C4-2B (cell line): ENCODE data around the gene ARHGEF35.
"Not testable (repeated sequence)": the region's sequence is repeated elsewhere in the genome, so short reads cannot be mapped to it uniquely, and the experiment has no call there.

Experiments
- H3K27ac ChIP-seq: fragments of 450-650 bp; 2 replicates; pipeline ENCODE4 v1.5.1; 2017
- TF ChIP-seq, protein P1 (sequence below): fragments of 450-650 bp; conservative IDR thresholded peaks from 2 replicates; pipeline ENCODE4 v1.5.1; 2017; ENCODE audit warnings: mild to moderate bottlenecking

The ARHGEF35 gene

DNA sequence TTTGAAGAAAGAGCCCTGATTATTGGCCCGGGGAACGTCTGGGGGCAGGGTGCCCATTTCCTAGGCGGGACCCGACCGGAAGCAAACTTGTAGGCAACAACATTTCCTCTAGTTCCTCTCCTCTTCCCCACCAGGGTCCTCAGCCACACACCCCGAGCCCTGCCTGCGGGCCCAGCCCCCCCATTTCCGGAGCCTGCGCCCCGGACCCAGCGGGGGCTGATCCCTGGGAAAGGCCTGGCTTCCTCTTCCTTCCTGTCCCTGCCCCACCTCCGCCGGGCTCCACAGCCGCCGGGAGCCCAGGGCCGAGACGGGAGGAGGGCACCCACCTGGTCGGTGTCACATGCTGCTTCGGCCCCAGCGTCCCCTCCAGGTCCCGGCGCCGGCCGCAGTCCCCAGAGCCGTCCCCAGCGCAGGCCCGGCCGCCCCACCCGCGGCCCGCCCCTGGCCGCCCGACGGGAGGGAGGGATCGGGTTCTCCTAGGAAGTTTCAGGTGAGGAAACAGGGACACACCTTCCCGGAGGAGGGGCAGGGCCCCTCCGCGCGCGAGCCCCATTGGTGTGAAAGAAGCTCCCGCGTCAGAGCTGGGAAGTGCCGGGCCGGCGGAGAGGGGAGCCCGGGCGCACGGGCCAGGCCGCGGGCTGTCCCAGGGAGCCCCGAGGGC is at the start of gene ARHGEF35:
TSS of gene ARHGEF35 (minus strand) at position 622 of the 661 bp plus-strand sequence. CDS start 7,450 bp downstream, outside the sequence.
- not testable (repeated sequence) for H3K27ac ChIP-seq

DNA sequence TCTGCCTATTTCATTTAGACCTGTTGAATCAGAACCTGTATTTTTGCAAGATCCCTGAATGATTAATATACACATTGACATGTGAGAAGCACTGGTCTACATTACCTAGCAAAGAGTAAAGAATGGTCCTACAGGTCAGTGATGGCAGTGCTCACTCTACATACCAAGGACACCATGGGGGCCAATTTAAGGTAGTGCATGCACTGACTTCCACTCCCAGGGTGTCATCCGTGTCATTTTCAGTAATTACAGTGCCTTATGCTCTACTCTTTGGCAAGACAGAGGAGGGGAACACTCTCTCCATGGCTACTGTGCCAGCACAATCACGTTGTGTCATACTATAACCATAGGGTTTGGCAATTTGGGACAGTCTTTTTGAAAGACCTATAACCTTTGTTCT is 49.7 kb upstream of the ARHGEF35 start:
- not testable (repeated sequence) for H3K27ac ChIP-seq

DNA sequence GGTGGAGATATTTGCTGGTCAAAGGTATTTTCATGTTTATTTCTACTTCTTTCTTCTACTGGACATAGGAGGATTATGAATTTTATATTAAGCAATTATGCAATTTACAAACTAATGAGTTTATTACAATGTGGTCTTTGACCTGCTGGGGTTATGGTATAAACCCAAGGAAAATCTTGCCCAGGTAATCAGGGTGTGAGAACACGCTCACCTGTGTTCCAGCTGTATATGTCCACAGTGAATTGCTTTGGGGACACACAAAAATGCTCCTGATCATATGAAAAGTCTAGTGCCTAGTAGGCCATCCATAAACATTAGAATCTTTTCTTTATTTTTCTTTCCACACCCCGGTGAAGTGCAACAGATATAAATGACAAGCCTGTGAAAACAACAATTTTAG is 43.7 kb upstream of the ARHGEF35 start, which contains the start of gene OR2A42:
TSS of gene OR2A42 (minus strand) at position 241 of the 400 bp plus-strand sequence. CDS start 6,762 bp downstream, outside the sequence.
- H3K27ac ChIP-seq: not testable (repeated sequence)

DNA sequence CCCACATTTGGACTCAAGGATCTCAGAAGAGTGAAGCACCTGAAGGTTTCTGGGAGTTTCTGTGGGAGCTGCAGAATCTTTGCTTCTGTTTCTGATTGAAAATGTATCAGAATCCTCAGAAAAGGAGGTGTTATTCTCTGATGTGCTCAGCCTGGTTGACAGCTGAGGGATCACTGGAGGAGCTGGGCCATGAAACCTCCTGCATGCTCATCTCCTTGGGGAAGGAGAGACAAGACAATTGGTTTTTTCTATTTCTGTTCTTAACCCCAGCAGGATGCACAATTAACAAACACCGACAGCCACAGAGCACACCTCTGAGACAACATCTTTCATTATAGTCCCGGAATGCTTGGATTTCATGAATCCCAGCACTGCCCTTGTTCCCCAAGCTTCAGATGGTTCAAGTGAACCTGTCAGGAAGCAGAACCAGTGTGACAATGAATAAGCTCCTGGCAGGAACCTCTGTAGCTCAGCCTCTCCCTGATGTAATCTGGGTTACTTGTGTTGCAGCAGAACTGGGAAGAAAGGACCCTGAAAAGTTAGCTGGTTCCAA is 43.0 kb upstream of the ARHGEF35 start:
- H3K27ac ChIP-seq: not testable (repeated sequence)

DNA sequence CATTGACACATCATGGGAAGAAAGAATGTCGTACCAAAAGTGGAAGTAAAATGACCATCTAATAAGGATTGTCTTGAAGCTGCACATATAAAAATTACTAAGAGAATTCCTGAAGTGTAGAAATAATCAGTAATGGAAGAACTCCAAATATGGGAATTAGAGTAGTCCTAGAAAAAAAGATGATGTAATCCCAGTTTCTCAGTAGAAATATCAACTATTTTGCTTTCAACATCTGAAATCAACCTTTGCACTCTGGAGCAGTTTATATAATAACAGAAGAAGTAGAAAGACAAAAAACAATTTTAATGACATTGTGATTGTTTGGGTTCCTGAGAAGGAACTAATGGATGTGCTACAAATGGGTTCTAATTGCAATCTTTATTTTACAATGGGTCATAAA is 37.4 kb upstream of the ARHGEF35 start:
- H3K27ac ChIP-seq: not testable (repeated sequence)

DNA sequence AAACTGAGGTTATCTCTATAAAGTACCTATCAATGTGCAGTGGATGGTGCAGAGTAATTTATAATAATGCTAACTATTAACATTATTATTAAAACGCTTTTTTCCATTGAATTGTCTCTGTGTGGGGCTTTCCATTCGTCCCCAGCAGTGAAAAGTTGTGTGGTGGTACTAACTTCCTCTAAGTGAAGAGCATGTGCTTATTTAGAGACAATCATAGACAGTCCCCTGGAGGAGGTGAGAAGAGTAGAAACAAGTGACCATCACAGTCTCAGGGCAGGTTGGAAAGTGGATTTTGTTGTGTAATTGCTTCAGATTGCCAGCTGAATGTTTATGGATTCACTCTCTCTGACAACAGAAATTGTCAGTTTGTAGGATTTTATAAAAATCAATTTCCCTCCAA is 35.4 kb upstream of the ARHGEF35 start:
- H3K27ac ChIP-seq: not testable (repeated sequence)

DNA sequence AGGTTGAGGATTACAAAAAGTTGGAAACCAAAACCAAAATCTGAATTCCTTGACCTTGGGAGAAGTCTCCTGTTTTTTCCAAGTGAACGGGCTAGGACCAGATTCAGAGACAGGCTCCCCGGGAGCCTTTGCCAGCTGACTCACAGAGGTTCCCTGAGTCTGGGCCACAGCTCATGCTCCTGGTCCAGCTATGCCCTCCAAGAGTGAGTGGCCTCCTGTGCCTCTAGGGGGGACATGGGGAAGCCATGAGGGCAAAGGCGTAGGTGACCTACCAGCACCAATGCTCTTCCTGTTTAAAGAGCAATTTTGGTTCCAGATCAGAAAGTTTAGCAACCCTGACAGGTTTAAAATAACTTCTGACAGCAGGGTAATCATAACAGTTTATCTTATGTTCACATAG is 33.2 kb upstream of the ARHGEF35 start:
- not testable (repeated sequence) for H3K27ac ChIP-seq

DNA sequence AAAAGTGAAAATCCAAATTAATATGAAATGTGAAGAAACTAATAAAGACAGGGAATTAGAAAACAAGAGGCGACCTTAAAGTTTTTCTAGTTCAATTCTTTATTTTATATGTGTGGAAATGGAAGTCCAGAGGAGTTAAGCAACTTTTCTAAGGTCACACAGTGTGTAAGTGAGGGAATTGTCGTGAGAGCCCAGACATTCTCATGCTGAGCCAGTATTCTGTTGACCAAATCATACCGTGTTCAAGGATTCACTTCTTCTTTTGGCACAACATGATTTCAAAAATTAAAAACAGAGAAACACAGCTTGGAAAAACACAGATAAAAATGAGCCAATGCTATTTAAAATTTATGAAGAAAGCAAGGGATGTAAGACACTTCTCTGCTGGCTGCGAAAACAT is 31.2 kb upstream of the ARHGEF35 start:
- H3K27ac ChIP-seq: not testable (repeated sequence)

DNA sequence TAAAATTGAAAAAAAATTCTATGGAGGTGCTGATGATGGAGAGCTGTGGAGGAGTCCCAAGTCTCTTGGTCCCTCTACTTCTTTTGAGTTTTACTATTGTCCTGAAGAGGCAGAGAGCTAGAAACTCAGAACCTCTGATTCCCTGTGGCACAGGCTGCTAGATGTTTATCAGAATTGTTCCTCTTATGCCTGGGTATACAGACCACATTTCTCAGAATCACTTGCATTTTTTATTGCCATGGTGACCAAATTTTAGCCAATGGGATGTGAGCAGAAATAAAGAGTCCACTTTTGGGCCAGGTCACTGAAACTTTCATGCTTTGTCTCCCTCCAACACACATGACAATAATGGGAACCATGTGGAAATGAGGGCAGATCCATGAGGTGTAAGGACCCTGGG is 28.0 kb upstream of the ARHGEF35 start:
- H3K27ac ChIP-seq: not testable (repeated sequence)

DNA sequence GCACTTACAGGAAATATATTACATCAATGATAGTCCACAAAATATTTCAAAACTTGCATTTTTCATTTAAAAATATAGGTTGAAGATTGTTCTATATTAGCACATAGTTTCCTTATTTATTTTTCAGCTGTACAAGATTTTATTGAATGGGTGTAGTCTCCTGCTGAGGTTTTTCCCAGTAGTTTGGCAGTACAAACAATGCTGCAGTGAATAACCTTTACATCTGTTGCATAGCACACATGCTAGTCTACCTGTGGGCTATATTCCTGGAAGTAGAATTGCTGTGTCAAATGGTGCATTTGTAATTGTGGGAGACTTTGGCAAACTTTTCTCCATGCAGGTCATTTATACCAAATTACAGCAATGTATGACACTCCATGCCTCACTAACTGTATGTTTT is 24.9 kb upstream of the ARHGEF35 start:
- H3K27ac ChIP-seq: not testable (repeated sequence)

DNA sequence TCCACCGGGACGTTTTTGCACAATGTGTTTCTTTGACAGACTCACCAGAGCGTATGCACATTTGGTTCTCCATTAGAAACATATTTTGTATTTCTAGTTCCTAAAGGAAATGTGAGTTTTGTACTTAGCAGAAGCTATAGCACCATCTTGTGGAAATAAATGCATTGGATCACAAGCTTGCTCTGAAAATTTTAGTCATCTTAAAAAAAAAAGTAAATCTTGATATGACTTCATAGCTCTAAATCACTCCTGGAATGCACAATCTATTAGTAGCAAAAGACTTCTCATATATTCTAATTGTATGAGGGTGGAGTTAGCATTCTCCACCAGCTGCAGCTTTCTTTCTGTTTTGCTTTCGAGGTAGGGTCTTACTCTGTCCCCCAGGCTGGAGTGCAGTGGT is 23.5 kb upstream of the ARHGEF35 start:
- TF ChIP-seq, protein P1, sequence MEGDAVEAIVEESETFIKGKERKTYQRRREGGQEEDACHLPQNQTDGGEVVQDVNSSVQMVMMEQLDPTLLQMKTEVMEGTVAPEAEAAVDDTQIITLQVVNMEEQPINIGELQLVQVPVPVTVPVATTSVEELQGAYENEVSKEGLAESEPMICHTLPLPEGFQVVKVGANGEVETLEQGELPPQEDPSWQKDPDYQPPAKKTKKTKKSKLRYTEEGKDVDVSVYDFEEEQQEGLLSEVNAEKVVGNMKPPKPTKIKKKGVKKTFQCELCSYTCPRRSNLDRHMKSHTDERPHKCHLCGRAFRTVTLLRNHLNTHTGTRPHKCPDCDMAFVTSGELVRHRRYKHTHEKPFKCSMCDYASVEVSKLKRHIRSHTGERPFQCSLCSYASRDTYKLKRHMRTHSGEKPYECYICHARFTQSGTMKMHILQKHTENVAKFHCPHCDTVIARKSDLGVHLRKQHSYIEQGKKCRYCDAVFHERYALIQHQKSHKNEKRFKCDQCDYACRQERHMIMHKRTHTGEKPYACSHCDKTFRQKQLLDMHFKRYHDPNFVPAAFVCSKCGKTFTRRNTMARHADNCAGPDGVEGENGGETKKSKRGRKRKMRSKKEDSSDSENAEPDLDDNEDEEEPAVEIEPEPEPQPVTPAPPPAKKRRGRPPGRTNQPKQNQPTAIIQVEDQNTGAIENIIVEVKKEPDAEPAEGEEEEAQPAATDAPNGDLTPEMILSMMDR: 0 out of 2 replicates have a peak, but pooled peaks have one; percentile 4
- not testable (repeated sequence) for H3K27ac ChIP-seq

DNA sequence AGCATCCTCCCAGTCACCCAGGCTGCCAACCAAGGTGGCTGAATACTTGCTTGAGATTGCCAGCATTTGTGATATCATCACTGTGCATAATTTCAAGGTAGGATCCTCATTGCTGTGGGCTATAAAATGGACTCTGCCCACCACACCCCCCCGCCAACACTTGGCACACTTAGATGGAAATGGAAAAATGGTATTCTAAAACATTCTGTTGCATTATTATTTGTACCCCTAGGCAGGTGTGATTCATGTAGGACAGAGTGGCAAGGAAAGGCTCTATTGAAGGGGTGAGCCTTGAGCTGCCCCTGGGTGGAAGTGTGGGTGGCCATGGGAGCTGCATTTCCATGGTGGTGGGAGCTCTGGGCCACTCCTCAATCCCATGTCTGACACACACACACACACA is 22.9 kb upstream of the ARHGEF35 start:
- H3K27ac ChIP-seq: not testable (repeated sequence)

DNA sequence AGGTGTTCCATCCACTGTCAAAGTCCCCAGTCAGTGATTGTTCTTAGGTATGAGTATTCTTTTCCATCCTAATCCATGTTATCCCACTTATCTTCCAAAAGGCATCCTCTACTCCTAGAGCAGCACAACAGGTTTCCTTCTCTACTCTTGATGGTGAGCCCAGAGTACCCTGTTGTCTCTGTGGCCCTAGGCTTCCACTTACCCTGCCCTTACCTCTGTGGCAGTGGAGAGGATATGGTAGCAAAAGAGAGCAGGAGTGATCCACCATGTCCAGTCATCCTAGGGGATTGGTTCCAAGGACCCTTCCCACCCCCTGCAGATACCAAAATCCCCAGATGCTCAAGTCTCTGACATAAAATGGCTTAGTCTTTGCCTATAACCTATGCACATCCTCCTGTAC is 21.6 kb upstream of the ARHGEF35 start:
- H3K27ac ChIP-seq: not testable (repeated sequence)

DNA sequence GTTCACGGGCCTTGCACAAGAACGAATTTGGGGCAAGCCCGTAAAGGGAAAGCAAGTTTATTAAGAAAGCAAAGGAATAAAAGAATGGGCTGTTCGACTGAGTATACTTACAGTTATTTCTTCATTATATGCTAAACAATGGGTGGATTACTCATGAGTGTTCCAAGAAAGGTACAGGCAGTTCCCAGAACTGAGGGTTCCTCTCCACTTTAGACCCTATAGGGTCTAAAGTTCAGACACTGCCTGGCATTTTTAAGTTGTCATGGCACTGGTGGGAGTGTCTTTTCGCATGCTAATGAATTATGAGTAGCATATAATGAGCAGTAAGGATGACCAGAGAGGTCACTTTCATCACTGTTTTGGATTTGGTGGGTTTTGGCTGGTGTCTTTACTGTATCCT is 9.7 kb upstream of the ARHGEF35 start:
- H3K27ac ChIP-seq: not testable (repeated sequence)

DNA sequence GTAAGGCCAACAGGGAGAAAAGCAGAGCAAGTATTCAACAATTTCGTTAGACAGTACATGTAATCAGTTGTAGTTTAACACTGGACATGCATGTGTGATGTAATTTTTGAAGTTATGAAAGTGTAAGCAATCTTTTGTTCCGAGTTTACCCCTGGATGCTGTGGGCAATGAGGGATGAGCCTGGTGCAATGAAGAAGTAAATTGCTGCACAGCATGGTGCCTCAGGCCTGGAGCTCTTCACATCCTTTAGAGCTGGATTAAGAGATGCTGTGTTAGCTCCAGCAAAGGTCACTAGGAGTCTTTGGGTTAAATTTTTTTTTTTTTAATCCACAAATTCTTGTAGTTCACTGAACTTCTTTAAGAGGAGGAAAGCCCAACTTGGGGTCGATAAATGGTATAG is 7.5 kb upstream of the ARHGEF35 start:
- H3K27ac ChIP-seq: not testable (repeated sequence)

DNA sequence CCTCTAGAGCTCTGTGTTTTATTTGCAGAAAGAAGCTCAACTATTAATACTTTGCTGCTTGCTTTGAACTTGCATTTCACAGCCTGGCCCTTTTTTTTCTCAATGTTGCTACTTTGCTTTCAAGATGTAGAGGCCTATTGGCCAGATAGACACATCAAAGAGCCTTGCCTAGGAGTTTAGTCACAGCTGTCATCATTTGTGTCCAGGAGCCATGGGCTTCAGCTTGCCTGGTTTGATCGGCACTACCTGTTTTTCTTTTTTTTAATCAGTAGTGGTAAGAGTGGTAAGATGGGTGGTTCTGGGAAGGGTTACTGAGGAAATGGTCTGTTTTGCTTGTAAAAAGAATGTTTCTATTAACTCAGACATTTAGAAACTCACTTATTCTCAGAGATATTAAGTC is 6.3 kb upstream of the ARHGEF35 start:
- not testable (repeated sequence) for H3K27ac ChIP-seq

DNA sequence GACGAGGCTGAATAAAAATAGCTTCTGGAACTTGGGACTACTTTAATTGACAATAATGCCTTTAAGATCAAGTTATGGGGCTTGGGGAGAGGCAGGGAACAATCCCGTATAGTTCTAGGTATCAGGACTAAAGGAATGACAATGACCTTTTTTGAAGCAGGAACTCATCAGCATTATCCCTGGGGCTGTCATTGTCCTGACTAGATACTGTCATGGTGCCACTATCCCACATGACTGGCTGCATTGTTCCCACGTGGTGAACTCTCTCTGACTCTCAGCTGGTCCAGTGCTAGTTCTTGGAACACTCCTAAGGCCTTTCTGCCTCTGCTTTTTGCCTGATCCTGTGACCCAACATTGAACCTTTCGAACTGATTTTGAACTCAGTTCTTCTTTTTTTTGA is 3.3 kb upstream of the ARHGEF35 start:
- not testable (repeated sequence) for H3K27ac ChIP-seq

DNA sequence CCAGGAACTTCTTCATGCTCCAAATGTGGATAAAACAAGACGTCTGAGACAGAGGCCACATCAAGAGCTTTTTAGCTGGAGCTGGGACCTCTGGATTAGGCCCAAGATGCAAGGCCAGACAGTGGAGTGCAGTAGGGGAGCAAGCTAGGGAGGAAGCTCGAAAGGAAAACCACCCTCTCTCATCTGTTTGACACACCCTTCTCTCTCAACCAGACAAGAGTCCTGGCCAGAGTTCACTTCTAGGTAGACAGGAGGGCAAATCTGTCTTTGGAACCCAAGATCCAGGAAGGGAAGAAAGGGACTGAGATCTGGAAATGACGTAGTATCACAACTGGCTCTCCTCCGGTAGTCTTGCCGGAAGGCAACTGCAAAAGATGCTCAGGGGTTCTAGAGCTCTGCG is 1.2 kb downstream of the ARHGEF35 start:
- H3K27ac ChIP-seq: not testable (repeated sequence)

DNA sequence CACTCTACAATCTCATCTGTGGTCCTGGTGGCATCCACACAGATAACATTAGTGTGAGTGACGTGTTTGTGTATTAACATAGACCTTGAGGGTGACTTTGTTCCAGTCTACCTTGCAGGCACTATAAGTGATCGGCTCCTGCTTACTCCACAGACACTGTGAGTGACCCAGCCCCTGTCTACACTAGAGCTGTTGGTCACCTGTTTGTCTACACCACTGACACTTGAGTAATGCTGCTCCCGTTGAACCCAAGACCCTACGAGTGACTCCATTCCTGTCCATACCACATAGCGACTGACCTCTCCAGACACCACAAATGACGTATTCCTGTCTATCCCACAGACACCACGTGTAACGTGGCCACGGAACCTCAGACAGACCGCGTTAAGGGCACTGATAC is 1.9 kb downstream of the ARHGEF35 start:
- not testable (repeated sequence) for H3K27ac ChIP-seq

DNA sequence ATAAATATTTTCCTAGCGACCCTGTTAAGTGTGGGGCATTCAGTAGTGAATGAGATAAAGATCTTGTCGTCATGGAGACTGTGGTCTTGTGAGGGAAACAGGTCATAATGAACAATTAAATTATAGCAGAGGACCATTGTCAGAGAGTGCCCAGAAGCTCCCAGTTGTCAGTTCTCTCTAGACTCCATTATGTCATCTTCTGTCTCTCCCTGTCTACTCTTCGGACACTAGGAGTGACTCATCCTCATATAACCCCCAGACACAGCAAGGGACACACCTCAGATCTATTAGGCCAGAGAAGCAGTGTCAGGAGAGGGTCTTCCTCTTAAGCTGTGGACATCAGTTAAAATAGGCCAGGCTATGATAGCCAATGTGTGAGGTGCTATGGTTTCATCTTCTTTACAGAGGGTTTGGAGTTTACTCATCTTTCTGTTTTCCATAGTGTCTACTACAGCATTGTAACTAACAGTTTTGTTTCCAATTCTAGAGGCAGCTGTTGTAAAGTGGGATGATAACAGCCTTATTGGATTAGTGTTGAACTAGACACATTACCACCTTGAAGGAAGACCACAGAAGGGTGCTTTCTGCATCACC is 7.0 kb downstream of the ARHGEF35 start:
- not testable (repeated sequence) for H3K27ac ChIP-seq

DNA sequence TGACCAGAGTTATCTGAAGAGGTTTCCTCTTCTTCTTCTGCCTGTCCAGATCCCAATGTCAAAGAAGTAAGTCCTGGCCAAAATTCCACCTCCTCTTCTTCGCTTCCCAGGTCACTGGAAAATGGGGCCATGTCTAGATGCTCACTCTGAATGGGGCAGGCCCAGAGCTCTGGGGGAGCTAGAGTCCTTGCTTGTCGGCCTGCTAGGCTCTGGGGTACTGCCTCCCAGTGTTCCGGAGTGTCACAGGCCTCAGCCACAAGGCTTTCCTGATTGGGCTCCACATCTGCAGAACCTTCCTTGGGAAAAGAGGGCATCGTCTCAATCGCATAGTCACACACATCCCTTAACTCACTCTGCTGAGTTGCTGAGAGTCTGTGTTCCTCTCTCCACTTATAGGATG is 7.8 kb downstream of the ARHGEF35 start:
- H3K27ac ChIP-seq: not testable (repeated sequence)

DNA sequence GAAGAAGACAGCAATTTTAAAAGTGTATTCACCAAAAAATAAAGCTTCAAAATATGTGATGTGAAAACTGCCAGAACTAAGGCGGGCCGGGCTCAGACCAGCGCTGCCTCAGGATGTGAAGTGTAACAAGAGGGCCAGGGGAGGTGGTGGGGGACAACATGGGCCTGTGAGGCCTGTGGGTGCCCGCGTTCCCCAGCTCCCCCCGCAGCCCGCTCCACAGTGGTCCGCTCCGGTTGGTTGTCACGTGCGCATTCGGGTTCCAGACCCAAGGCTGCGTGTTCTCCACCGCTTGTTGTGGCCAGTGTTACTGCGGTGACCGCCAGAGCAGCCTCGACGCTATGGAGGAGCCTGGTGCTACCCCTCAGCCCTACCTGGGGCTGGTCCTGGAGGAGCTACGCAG is 12.5 kb downstream of the ARHGEF35 start, which contains the start of gene CTAGE4:
TSS of gene CTAGE4 (plus strand) at position 301 of the 400 bp plus-strand sequence. CDS start at position 339, 38 bp downstream.
- not testable (repeated sequence) for H3K27ac ChIP-seq
